PC-9 (cell line): Measurements from ENCODE around the gene OR4D1.

ENCODE experiments used
- EZH2 ChIP-seq: fragments of 200-600 bp; sonication (generic); IDR thresholded peaks from 2 replicates; pipeline ENCODE4 v1.8.0; 2017; ENCODE audit warnings: antibody characterized with exemption, low read depth
- TF ChIP-seq, protein P1 (sequence below): fragments of 200-600 bp; sonication (generic); conservative IDR thresholded peaks from 2 replicates; pipeline ENCODE4 v1.6.1; 2017; ENCODE audit warnings: mixed run types, antibody characterized with exemption, mild to moderate bottlenecking, moderate library complexity

DNA sequence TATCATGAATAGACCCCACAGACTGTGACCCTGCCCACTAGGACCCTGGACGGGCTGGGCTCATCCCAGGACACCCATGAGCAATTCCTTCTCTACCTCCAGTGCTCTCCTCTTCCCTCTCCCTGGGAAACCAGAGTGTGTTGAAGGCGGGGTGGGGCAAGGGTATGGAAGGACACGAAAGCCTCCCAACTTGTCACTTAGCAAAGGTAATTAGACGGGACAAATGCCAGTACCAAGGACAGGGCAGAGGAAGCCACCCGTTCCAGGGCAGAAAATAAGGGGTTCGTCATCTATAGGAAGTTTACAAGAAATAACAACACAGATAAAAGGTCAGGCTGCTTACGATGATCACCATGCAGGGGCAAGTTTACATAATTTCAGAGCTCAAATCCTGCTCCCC, 39.5 kb downstream of the OR4D1 start:
- TF ChIP-seq EZH2 = no peak
- TF ChIP-seq, protein P1, sequence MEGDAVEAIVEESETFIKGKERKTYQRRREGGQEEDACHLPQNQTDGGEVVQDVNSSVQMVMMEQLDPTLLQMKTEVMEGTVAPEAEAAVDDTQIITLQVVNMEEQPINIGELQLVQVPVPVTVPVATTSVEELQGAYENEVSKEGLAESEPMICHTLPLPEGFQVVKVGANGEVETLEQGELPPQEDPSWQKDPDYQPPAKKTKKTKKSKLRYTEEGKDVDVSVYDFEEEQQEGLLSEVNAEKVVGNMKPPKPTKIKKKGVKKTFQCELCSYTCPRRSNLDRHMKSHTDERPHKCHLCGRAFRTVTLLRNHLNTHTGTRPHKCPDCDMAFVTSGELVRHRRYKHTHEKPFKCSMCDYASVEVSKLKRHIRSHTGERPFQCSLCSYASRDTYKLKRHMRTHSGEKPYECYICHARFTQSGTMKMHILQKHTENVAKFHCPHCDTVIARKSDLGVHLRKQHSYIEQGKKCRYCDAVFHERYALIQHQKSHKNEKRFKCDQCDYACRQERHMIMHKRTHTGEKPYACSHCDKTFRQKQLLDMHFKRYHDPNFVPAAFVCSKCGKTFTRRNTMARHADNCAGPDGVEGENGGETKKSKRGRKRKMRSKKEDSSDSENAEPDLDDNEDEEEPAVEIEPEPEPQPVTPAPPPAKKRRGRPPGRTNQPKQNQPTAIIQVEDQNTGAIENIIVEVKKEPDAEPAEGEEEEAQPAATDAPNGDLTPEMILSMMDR = no peak
